RWPE1 (cell line): ENCODE results near the gene AKT2.

ENCODE experiments used
- CTCF ChIA-PET: fragments of 350-600 bp; sonication (Branson Sonifier 250); formaldehyde crosslinking; extraction: SDS; loops from one replicate; lab custom pipeline; 2021; lab: Yijun Ruan, JAX
- POLR2A ChIA-PET: fragments of 400-600 bp; formaldehyde crosslinking; extraction: SDS; loops from one replicate; lab custom pipeline; 2020; ENCODE audit warnings: antibody characterized with exemption; ENCODE audit not compliant: low non-redundant PET; lab: Yijun Ruan, JAX
- DNase-seq: peaks from one replicate; pipeline ENCODE4 v3.0.0; 2012; ENCODE audit warnings: low spot score
- H3K27ac ChIP-seq: fragments of 450-650 bp; 2 replicates; pipeline ENCODE4 v1.5.1; 2017
- TF ChIP-seq, protein P1 (sequence below): fragments of 450-650 bp; conservative IDR thresholded peaks from 2 replicates; pipeline ENCODE4 v1.5.1; 2017; ENCODE audit warnings: low read depth, mild to moderate bottlenecking

Gene AKT2

DNA sequence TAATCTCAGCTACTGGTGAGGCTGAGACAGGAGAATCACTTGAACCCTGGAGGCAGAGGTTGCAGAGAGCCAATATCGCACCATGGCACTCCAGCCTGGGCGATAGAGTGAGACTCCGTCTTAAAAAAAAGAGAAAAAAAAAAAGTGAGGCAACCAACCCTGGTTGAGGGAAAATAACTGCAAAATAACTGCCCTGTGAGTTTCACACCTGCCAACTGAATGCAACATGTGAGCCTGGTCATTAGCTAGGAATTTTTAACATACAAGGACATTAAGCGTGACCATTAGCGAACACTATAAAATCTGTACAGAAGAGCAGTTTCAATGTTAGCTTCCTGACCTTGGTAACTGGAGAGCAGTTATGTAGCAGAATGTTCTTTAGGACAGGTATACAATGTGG lies 56.3 kb downstream of the AKT2 start:
- TF ChIP-seq, protein P1, sequence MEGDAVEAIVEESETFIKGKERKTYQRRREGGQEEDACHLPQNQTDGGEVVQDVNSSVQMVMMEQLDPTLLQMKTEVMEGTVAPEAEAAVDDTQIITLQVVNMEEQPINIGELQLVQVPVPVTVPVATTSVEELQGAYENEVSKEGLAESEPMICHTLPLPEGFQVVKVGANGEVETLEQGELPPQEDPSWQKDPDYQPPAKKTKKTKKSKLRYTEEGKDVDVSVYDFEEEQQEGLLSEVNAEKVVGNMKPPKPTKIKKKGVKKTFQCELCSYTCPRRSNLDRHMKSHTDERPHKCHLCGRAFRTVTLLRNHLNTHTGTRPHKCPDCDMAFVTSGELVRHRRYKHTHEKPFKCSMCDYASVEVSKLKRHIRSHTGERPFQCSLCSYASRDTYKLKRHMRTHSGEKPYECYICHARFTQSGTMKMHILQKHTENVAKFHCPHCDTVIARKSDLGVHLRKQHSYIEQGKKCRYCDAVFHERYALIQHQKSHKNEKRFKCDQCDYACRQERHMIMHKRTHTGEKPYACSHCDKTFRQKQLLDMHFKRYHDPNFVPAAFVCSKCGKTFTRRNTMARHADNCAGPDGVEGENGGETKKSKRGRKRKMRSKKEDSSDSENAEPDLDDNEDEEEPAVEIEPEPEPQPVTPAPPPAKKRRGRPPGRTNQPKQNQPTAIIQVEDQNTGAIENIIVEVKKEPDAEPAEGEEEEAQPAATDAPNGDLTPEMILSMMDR: no peak
- ChIA-PET POLR2A (no interaction called here), CTCF (no interaction called here)
- DNase-seq: no peak
- no peak overlapping the region for H3K27ac ChIP-seq

DNA sequence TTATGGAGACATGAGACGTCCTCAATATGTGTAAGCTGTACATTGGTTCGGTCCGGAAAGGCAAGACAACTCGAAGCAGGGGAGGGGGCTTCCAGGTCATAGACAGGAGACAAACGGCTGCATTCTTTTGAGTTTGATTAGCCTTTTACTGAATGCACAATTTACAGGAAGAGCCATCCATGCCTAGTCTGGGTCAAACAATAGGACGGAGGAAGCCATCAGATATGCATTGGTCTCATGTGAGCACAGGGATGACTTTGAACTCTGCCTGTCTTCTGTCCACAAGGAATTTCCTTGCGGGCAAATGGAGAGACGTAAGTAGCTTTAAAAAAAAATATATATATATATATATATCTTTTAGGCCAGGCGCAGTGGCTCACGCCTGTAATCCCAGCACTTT lies 56.8 kb downstream of the AKT2 start:
- H3K27ac ChIP-seq: no peak overlapping the region
- ChIA-PET CTCF (interaction anchor here (0.6 kb wide), 1 partner anchor 449 kb away, joined by 3 read pairs; the partner anchor contains the start of gene LEUTX), POLR2A (no interaction called here)
- DNase-seq: no peak
- TF ChIP-seq, protein P1: no peak

DNA sequence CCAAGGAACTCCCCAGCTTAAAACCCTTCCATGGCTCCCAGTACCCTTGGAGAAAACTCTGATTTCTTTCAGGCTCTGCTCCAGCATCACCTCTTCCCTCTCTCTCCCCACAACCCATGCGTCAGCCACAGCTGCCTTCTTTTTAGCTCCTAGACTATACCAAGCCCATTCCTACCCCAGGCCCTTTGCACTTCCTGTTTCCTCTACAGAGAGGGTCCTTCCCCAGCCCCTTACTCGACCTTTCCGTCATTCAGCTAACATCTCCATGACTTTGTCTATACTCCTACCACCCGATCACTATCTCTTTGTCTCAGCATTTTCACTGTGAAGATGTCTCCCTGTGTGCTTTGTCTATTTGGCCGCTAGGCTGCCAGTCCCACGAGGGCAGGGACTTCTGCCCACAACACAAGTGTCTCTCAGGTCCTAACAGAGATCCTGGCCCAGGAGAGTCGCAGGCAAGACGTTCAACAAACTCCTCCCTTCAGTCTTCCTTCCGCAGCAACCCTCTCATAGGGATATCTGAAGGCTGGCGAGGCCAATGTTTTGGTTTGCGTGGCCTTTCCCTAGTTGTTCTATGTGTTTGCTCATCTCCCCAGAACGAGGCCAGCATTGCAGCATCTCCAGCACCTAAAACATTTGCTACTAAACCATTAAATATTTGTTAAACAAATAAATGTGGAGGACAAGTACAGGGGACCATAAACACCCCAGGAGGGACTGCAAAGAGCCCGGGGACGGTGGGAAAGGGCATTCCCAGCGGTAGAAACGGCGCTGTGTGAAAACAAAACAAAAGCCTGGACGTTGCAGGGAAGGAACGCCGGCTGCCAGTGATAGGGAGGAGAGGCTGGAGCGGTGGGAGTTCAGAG lies 59.5 kb downstream of the AKT2 start:
- CTCF ChIA-PET: interaction anchor here (1.7 kb wide), 1 partner anchor 86 kb away, joined by 7 read pairs; no protein-coding TSS in a partner anchor
- H3K27ac ChIP-seq: no peak overlapping the region

DNA sequence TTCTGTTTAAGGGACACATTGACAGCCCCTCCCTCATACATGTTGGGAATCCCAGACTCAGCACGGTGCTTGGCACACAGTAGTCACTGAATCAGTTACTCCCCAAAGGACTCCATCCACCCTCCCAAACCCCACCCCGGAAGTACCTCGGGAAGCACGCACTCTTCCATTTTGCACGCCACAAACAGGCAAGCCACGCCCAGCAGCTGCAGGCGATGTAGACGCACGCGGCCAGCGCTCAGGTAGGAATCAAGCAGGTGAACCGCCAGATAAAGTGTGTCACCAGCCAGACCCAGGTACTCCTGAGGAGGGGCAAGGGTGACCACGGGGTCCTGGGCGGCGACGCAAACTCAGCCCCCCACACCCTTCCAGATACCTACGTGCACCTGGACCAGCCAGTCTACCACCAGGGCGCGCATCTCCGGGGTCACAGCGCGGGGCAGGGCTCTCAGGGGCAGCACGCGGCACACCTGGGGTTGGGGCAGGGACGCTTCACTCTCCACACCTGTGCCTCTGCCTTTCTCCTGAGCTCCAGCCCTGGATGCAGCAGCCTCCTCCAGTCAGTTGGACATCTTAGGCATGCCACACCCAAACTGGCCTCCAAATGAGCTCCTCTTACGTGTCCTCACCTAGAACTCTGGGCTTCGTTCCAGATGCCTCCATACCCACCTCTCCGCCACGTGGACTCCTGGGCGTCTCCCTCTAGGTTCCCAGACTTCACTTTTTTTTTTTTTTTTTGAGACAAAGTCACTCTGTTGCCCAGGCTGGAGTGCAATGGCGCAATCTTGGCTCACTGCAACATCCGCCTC lies 60.6 kb downstream of the AKT2 start:
- no peak overlapping the region for H3K27ac ChIP-seq
- ChIA-PET POLR2A (interaction anchor here (0.5 kb wide), 1 partner anchor 197 kb away, joined by 3 read pairs; no protein-coding TSS in a partner anchor), CTCF (interaction anchor here (1.7 kb wide), 1 partner anchor 85 kb away, joined by 7 read pairs; no protein-coding TSS in a partner anchor)
- TF ChIP-seq, protein P1: no peak
- DNase-seq: peak; percentile 47

More for the DNA sequence above, 59.5 kb downstream of the AKT2 start:
- TF ChIP-seq, protein P1: no peak
- POLR2A ChIA-PET: no interaction called here
- DNase-seq: no peak

DNA sequence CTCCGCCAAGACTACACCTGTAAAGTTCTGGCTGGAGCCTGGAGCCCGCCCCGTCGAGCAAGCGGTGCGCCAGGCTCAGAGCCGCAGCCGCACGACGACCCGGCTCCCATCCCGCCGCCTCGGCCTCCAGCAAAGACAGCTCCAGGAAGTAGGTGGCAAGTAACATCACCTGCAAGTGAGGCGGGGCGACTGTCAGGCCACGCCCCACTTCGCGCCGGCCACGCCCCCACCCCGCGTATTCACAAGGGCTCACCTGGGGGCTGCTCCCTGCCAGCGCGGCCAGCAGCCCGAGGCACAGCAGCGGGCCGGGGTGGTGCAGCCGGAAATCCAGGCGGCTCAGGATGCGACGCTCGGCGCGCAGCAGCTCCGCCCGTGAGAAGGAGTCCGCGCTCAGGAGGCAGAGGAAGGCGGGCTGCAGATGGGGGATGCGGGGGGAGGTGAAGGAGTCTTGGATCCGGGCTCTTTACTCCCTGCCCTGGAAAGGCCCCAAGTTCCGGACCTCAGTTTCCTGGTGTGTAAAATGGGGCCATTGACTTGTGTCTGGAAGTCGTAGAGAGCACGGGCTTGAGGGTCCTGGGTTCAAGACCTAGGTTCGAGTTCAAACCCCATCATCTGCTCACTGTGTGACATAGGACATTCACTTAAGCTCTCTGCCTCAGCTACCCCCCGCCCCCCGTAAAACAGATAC lies 61.9 kb downstream of the AKT2 start:
- no peak for DNase-seq
- no peak overlapping the region for H3K27ac ChIP-seq
- TF ChIP-seq, protein P1: no peak
- CTCF ChIA-PET: interaction anchor here (0.6 to 0.7 kb wide), 3 partner anchors 12 to 84 kb away, joined by 3 to 5 read pairs (median 3); no protein-coding TSS in a partner anchor
- POLR2A ChIA-PET: no interaction called here
